HepG2 (cell line): ENCODE data around the gene TRRAP. TPM values are rescaled to one million over a fixed set of nuclear protein-coding genes. Genes with fewer than 3 reads are reported as not detected.
A peak's percentile ranks its signal among the peaks of the same experiment; 100 is the strongest.

ENCODE experiments used
- ATAD3A ChIP-seq: sonication (generic); formaldehyde crosslinking; IDR thresholded peaks from 2 replicates; pipeline ENCODE4 v1.4.0; 2020; ENCODE audit warnings: missing genetic modification reagents
- CCDC6 ChIP-seq: sonication (generic); formaldehyde crosslinking; IDR thresholded peaks from 2 replicates; pipeline ENCODE4 v1.8.1; 2022; ENCODE audit warnings: mild to moderate bottlenecking, missing genetic modification reagents, moderate library complexity
- DNMT3B ChIP-seq: conservative IDR thresholded peaks from 2 replicates; pipeline ENCODE4 v1.6.1; 2016; ENCODE audit warnings: missing biosample characterization, control low read depth
- HNRNPH1 ChIP-seq: fragments of 200-400 bp; formaldehyde crosslinking; optimal IDR thresholded peaks from 2 replicates; pipeline ENCODE3; 2017; ENCODE audit warnings: mild to moderate bottlenecking, low read depth, low read length
- NPAS2 ChIP-seq: sonication (generic); formaldehyde crosslinking; IDR thresholded peaks from 2 replicates; pipeline ENCODE4 v1.8.0; 2022; ENCODE audit warnings: mild to moderate bottlenecking, missing genetic modification reagents, borderline replicate concordance
- ZBTB21 ChIP-seq: sonication (generic); formaldehyde crosslinking; IDR thresholded peaks from 2 replicates; pipeline ENCODE4 v1.4.0; 2020; ENCODE audit warnings: missing genetic modification reagents
- ZNF335 ChIP-seq: sonication (generic); formaldehyde crosslinking; IDR thresholded peaks from 2 replicates; pipeline ENCODE4 v1.4.0; 2020; ENCODE audit warnings: missing genetic modification reagents
- ZNF446 ChIP-seq: sonication (generic); formaldehyde crosslinking; IDR thresholded peaks from 2 replicates; pipeline ENCODE4 v1.5.0; 2020; ENCODE audit warnings: mild to moderate bottlenecking, missing genetic modification reagents
- ZNF567 ChIP-seq: sonication (generic); formaldehyde crosslinking; IDR thresholded peaks from 2 replicates; pipeline ENCODE4 v1.8.1; 2023; ENCODE audit warnings: mild to moderate bottlenecking, missing genetic modification reagents, borderline replicate concordance
- ZNF891 ChIP-seq: sonication (generic); formaldehyde crosslinking; IDR thresholded peaks from 2 replicates; pipeline ENCODE4 v1.5.0; 2020; ENCODE audit warnings: mild to moderate bottlenecking, missing genetic modification reagents
- ZSCAN12 ChIP-seq: sonication (generic); formaldehyde crosslinking; IDR thresholded peaks from 2 replicates; pipeline ENCODE4 v1.9.0; 2021; ENCODE audit warnings: mild to moderate bottlenecking, missing genetic modification reagents
- polyA plus RNA-seq, 8 experiments: library from polyadenylated mRNA; depleted of rRNA in 3 of 8; stranded (reverse) in 7 of 8; unstranded in 1 of 8; fragments of >200 nt; fragmentation: Illumina TruSeq in 4 of 8; extraction: Trizol in 4 of 8; gene quantifications; 2 replicates each; pipeline versions ENCODE4 v1.2.1 to v1.2.3, GENCODE V29; 2011 to 2016; ENCODE audit warnings: low read depth in 4 of 8, missing spikeins in 1 of 8, mixed read lengths in 1 of 8; ENCODE audit not compliant: insufficient read depth in 1 of 8
- total RNA-seq, 5 experiments: library from RNA; depleted of rRNA; stranded (reverse); fragments of >200 nt; fragmentation: Illumina TruSeq; extraction: Trizol; gene quantifications; 2 replicates each; pipeline ENCODE4 v1.2.3, GENCODE V29; 2016; ENCODE audit warnings: low read depth in 1 of 5
- TF ChIP-seq, protein P1 (sequence below): sonication (generic); formaldehyde crosslinking; IDR thresholded peaks from 2 replicates; pipeline ENCODE4 v1.9.0; 2021; ENCODE audit warnings: missing genetic modification reagents, borderline replicate concordance
- TF ChIP-seq, protein P2 (sequence below): sonication (generic); formaldehyde crosslinking; IDR thresholded peaks from 2 replicates; pipeline ENCODE4 v1.4.0; 2020; ENCODE audit warnings: low read depth, missing genetic modification reagents
- TF ChIP-seq, protein P3 (sequence below): sonication (generic); formaldehyde crosslinking; IDR thresholded peaks from 2 replicates; pipeline ENCODE4 v1.8.0; 2023; ENCODE audit warnings: mild to moderate bottlenecking, missing genetic modification reagents
- TF ChIP-seq, protein P4 (sequence below): sonication (generic); formaldehyde crosslinking; IDR thresholded peaks from 2 replicates; pipeline ENCODE4 v1.5.1; 2020; ENCODE audit warnings: mild to moderate bottlenecking, missing genetic modification reagents, borderline replicate concordance

Gene TRRAP
- total and polyA plus RNA-seq, 2 of the 13 experiments (the other 11 are each of a cell fraction or from before 2014, with no cell fraction given): 8.6 to 10.5 TPM

DNA sequence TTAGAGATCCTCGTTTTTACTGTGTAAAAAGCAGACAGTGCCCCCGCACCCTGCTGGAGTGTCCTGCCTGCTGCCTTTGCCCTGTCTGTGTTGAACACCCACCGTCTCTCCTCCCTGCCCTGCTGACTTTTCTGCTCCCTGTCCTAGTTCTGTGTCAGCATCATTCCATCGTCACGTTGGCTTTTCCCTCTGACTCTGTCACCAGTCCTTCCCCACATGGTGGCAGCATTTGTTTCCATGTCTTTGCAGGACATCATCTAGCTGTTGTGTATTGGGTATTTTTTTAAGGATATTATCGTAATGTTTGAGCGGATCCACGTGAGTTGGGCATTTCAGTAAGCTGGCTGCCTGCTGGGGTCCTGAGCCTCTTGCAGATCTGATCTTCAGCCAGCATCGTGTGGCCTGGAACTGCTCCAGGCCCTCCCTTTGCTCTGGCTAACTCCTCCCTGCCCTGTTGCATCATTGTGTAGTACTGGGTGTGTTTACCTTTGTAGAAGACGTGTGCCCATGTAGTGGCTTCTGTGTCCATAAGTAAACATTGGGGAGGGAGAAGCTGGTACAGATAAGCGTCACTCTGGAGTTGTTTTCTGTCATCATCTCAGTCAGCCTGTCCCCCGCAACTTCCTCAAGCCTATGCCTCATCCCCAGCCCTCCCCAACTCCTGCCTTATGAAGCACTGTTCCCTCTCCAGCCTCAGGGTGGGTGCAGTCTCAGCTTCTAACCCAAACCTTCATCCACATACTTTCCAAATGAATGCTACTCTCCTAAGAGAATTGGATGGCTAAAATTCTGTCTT is 44.3 kb downstream of the TRRAP start (continued):
- TF ChIP-seq ZNF891 (no peak), HNRNPH1 (no peak), CCDC6 (CRISPR knock-in tag) (peak; percentile 79; the same call in 1 of the 2 replicates), ZNF335 (CRISPR knock-in tag) (0 out of 2 replicates have a peak, but pooled peaks have one; percentile 41), ZSCAN12 (no peak), ZNF446 (CRISPR knock-in tag) (no peak), NPAS2 (CRISPR knock-in tag) (no peak), ZNF567 (CRISPR knock-in tag) (no peak), ATAD3A (CRISPR knock-in tag) (no peak), ZBTB21 (CRISPR knock-in tag) (peak; percentile 97), DNMT3B (0 out of 2 replicates have a peak, but pooled peaks have one; percentile 79)
- TF ChIP-seq, protein P1, sequence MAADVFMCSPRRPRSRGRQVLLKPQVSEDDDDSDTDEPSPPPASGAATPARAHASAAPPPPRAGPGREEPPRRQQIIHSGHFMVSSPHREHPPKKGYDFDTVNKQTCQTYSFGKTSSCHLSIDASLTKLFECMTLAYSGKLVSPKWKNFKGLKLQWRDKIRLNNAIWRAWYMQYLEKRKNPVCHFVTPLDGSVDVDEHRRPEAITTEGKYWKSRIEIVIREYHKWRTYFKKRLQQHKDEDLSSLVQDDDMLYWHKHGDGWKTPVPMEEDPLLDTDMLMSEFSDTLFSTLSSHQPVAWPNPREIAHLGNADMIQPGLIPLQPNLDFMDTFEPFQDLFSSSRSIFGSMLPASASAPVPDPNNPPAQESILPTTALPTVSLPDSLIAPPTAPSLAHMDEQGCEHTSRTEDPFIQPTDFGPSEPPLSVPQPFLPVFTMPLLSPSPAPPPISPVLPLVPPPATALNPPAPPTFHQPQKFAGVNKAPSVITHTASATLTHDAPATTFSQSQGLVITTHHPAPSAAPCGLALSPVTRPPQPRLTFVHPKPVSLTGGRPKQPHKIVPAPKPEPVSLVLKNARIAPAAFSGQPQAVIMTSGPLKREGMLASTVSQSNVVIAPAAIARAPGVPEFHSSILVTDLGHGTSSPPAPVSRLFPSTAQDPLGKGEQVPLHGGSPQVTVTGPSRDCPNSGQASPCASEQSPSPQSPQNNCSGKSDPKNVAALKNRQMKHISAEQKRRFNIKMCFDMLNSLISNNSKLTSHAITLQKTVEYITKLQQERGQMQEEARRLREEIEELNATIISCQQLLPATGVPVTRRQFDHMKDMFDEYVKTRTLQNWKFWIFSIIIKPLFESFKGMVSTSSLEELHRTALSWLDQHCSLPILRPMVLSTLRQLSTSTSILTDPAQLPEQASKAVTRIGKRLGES: no peak
- TF ChIP-seq, protein P2, sequence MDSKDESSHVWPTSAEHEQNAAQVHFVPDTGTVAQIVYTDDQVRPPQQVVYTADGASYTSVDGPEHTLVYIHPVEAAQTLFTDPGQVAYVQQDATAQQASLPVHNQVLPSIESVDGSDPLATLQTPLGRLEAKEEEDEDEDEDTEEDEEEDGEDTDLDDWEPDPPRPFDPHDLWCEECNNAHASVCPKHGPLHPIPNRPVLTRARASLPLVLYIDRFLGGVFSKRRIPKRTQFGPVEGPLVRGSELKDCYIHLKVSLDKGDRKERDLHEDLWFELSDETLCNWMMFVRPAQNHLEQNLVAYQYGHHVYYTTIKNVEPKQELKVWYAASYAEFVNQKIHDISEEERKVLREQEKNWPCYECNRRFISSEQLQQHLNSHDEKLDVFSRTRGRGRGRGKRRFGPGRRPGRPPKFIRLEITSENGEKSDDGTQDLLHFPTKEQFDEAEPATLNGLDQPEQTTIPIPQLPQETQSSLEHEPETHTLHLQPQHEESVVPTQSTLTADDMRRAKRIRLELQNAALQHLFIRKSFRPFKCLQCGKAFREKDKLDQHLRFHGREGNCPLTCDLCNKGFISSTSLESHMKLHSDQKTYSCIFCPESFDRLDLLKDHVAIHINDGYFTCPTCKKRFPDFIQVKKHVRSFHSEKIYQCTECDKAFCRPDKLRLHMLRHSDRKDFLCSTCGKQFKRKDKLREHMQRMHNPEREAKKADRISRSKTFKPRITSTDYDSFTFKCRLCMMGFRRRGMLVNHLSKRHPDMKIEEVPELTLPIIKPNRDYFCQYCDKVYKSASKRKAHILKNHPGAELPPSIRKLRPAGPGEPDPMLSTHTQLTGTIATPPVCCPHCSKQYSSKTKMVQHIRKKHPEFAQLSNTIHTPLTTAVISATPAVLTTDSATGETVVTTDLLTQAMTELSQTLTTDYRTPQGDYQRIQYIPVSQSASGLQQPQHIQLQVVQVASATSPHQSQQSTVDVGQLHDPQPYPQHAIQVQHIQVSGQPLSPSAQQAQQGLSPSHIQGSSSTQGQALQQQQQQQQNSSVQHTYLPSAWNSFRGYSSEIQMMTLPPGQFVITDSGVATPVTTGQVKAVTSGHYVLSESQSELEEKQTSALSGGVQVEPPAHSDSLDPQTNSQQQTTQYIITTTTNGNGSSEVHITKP (CRISPR knock-in tag): 0 out of 2 replicates have a peak, but pooled peaks have one; percentile 23
- TF ChIP-seq, protein P3, sequence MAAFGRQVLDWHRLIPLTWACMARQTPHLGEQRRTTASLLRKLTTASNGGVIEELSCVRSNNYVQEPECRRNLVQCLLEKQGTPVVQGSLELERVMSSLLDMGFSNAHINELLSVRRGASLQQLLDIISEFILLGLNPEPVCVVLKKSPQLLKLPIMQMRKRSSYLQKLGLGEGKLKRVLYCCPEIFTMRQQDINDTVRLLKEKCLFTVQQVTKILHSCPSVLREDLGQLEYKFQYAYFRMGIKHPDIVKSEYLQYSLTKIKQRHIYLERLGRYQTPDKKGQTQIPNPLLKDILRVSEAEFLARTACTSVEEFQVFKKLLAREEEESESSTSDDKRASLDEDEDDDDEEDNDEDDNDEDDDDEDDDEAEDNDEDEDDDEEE (CRISPR knock-in tag): no peak
- TF ChIP-seq, protein P4, sequence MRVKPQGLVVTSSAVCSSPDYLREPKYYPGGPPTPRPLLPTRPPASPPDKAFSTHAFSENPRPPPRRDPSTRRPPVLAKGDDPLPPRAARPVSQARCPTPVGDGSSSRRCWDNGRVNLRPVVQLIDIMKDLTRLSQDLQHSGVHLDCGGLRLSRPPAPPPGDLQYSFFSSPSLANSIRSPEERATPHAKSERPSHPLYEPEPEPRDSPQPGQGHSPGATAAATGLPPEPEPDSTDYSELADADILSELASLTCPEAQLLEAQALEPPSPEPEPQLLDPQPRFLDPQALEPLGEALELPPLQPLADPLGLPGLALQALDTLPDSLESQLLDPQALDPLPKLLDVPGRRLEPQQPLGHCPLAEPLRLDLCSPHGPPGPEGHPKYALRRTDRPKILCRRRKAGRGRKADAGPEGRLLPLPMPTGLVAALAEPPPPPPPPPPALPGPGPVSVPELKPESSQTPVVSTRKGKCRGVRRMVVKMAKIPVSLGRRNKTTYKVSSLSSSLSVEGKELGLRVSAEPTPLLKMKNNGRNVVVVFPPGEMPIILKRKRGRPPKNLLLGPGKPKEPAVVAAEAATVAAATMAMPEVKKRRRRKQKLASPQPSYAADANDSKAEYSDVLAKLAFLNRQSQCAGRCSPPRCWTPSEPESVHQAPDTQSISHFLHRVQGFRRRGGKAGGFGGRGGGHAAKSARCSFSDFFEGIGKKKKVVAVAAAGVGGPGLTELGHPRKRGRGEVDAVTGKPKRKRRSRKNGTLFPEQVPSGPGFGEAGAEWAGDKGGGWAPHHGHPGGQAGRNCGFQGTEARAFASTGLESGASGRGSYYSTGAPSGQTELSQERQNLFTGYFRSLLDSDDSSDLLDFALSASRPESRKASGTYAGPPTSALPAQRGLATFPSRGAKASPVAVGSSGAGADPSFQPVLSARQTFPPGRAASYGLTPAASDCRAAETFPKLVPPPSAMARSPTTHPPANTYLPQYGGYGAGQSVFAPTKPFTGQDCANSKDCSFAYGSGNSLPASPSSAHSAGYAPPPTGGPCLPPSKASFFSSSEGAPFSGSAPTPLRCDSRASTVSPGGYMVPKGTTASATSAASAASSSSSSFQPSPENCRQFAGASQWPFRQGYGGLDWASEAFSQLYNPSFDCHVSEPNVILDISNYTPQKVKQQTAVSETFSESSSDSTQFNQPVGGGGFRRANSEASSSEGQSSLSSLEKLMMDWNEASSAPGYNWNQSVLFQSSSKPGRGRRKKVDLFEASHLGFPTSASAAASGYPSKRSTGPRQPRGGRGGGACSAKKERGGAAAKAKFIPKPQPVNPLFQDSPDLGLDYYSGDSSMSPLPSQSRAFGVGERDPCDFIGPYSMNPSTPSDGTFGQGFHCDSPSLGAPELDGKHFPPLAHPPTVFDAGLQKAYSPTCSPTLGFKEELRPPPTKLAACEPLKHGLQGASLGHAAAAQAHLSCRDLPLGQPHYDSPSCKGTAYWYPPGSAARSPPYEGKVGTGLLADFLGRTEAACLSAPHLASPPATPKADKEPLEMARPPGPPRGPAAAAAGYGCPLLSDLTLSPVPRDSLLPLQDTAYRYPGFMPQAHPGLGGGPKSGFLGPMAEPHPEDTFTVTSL (CRISPR knock-in tag): no peak
